Effector memory CD4-positive, alpha-beta T cell (primary cell): Measurements from ENCODE around the gene ACTA2.

Source experiments
- DNase-seq, 3 donors: peaks; one replicate each; pipeline ENCODE4 v3.0.0-alpha.2; 2020
- H3K27ac ChIP-seq: 2 replicates; pipeline ENCODE4 v1.7.0; 2013; ENCODE audit warnings: mild to moderate bottlenecking, low read length, moderate library complexity; ENCODE audit not compliant: insufficient read depth, poor library complexity, severe bottlenecking
- H3K27me3 ChIP-seq: replicated peaks from 2 replicates; pipeline ENCODE4 v1.7.0; 2013; ENCODE audit warnings: mild to moderate bottlenecking, low read length; ENCODE audit not compliant: insufficient read depth, control insufficient read depth, poor library complexity, severe bottlenecking
- H3K36me3 ChIP-seq: 2 replicates; pipeline ENCODE4 v1.7.0; 2013; ENCODE audit warnings: mild to moderate bottlenecking, low read length, moderate library complexity; ENCODE audit not compliant: control insufficient read depth, insufficient read depth
- H3K4me1 ChIP-seq: 2 replicates; pipeline ENCODE4 v1.7.0; 2013; ENCODE audit warnings: low read length, mild to moderate bottlenecking; ENCODE audit not compliant: control insufficient read depth, insufficient read depth, poor library complexity, severe bottlenecking
- H3K4me3 ChIP-seq: 2 replicates; pipeline ENCODE4 v1.7.0; 2013; ENCODE audit warnings: low read length, low read depth, mild to moderate bottlenecking; ENCODE audit not compliant: insufficient read depth, poor library complexity, severe bottlenecking
- H3K9me3 ChIP-seq: 2 replicates; pipeline ENCODE4 v1.7.0; 2013; ENCODE audit warnings: mild to moderate bottlenecking, low read length, moderate library complexity; ENCODE audit not compliant: control insufficient read depth

ACTA2 gene

GRCh38 chr10:88899886-88900285, 52.7 kb downstream of the ACTA2 start:
- H3K27ac ChIP-seq: no peak overlapping the region
- no peaks in the 10 kb centered on the region for H3K27me3 ChIP-seq
- H3K9me3 ChIP-seq: no peaks in the 10 kb centered on the region
- H3K4me1 ChIP-seq: peaks cover 8% of the 10 kb centered on the region
- peaks cover 25% of the 10 kb centered on the region for H3K36me3 ChIP-seq
- no peak overlapping the region for H3K4me3 ChIP-seq
- DNase-seq: no peak

- no peak overlapping the region for H3K4me3 ChIP-seq
- no peak for DNase-seq
- no peaks in the 10 kb centered on the region for H3K27me3 ChIP-seq
- peaks cover 18% of the 10 kb centered on the region for H3K36me3 ChIP-seq
- no peaks in the 10 kb centered on the region for H3K9me3 ChIP-seq
- no peak overlapping the region for H3K27ac ChIP-seq
- H3K4me1 ChIP-seq: peaks cover 8% of the 10 kb centered on the region
Observed at GRCh38 chr10:88898727-88899126, 53.8 kb downstream of the ACTA2 start.

DNA sequence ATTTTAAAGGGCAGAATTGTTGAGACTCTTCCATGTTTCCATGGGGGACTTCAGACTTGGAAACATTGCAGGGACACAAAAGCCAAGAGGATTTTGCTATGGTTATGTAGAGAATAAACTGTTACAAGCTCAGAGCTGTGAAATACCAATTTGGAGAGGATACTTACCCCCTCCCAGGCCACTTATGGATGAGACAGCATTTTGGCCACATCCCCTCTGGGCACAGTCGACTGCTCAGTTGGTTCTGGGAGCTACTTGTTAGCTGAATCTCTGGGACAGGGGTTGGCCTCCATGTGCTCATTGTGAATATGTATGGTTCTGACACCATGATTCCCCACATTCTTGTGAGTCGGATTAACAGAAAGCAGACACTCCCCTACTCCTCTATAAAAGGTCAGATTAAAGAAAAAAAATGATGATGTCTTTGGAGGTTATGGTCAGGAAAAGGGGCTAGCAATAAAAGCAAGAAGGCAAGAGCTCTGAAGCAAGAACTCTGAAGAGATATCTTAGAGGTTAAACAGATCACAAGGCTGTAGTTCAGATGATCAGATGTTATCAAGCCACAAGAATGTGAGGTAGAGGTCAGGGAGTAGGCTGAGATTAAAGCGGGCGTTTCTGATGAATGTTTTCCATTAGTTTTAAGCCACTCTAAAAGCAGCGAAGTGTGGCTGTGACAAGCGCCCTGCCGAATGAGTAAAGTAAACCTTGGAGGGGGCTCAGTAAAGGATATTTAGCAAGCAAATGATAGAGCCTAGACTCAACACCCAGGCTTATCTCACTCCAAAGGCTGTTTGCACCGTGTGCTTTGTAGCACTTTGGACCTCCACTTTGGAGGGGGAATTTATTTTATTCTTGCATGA, 55.3 kb downstream of the ACTA2 start:
- no peaks in the 10 kb centered on the region for H3K27me3 ChIP-seq
- no peaks in the 10 kb centered on the region for H3K9me3 ChIP-seq
- H3K36me3 ChIP-seq: peaks cover 4% of the 10 kb centered on the region
- H3K4me1 ChIP-seq: peaks cover 8% of the 10 kb centered on the region
- no peak overlapping the region for H3K27ac ChIP-seq
- DNase-seq: no peak
- no peak overlapping the region for H3K4me3 ChIP-seq

- no peak overlapping the region for H3K27ac ChIP-seq
- H3K4me1 ChIP-seq: peaks cover 8% of the 10 kb centered on the region
- H3K9me3 ChIP-seq: no peaks in the 10 kb centered on the region
- H3K36me3 ChIP-seq: no peaks in the 10 kb centered on the region
- H3K4me3 ChIP-seq: no peak overlapping the region
- DNase-seq: no peak
- no peaks in the 10 kb centered on the region for H3K27me3 ChIP-seq
Observed at GRCh38 chr10:88896372-88896993, 56.1 kb downstream of the ACTA2 start.

- no peak overlapping the region for H3K4me3 ChIP-seq
- no peak overlapping the region for H3K27ac ChIP-seq
- no peaks in the 10 kb centered on the region for H3K27me3 ChIP-seq
- DNase-seq: no peak
- no peaks in the 10 kb centered on the region for H3K36me3 ChIP-seq
- no peaks in the 10 kb centered on the region for H3K9me3 ChIP-seq
- peaks cover 8% of the 10 kb centered on the region for H3K4me1 ChIP-seq
Observed at GRCh38 chr10:88895250-88895649, 57.3 kb downstream of the ACTA2 start.

GRCh38 chr10:88893611-88894010, 59.0 kb downstream of the ACTA2 start:
- no peaks in the 10 kb centered on the region for H3K27me3 ChIP-seq
- no peaks in the 10 kb centered on the region for H3K9me3 ChIP-seq
- no peaks in the 10 kb centered on the region for H3K36me3 ChIP-seq
- H3K4me3 ChIP-seq: no peak overlapping the region
- DNase-seq: no peak
- no peak overlapping the region for H3K27ac ChIP-seq
- peaks cover 8% of the 10 kb centered on the region for H3K4me1 ChIP-seq

GRCh38 chr10:88892222-88892967, 60.2 kb downstream of the ACTA2 start:
- H3K4me1 ChIP-seq: peaks cover 8% of the 10 kb centered on the region
- DNase-seq: no peak

DNA sequence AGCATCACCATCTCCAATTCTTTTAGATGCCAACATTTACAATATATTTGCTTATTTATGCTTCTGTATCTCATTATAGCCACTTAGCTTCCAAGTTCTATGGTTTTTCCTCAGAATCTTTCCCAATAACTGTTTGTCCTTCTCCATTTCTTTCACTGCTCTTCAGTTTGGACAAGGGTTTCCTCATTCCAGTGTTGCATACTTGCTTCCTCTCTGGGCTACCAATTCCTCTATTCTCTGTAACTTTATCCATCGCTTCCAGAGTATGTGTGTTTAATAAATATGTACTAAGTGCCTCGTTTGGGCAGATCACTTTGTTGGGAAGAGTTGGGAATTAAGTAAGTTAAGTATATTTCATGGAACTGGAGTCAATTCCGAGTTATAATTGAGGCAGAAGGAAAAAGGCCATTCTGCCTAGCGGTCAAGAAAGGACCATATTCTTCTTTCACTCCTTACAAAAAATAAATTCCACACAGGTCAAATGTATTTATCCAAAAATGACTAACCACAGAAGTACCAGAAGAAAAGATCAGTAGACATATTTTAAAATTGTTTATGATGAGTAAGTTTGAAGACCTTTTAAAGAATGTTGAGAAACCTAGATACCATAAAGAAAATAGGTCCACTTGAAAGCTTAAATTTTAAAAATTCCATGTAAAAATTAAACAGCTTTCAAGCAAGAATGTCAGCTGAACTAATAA, 61.7 kb downstream of the ACTA2 start:
- Histone ChIP-seq H3K4me1 (no peaks in the 10 kb centered on the region), H3K9me3 (no peaks in the 10 kb centered on the region), H3K27me3 (no peaks in the 10 kb centered on the region), H3K4me3 (no peak overlapping the region), H3K27ac (no peak overlapping the region), H3K36me3 (no peaks in the 10 kb centered on the region)
- no peak for DNase-seq

More at GRCh38 chr10:88892222-88892967, 60.2 kb downstream of the ACTA2 start:
- no peak overlapping the region for H3K4me3 ChIP-seq
- H3K9me3 ChIP-seq: no peaks in the 10 kb centered on the region
- no peaks in the 10 kb centered on the region for H3K27me3 ChIP-seq
- no peak overlapping the region for H3K27ac ChIP-seq
- H3K36me3 ChIP-seq: no peaks in the 10 kb centered on the region

DNA sequence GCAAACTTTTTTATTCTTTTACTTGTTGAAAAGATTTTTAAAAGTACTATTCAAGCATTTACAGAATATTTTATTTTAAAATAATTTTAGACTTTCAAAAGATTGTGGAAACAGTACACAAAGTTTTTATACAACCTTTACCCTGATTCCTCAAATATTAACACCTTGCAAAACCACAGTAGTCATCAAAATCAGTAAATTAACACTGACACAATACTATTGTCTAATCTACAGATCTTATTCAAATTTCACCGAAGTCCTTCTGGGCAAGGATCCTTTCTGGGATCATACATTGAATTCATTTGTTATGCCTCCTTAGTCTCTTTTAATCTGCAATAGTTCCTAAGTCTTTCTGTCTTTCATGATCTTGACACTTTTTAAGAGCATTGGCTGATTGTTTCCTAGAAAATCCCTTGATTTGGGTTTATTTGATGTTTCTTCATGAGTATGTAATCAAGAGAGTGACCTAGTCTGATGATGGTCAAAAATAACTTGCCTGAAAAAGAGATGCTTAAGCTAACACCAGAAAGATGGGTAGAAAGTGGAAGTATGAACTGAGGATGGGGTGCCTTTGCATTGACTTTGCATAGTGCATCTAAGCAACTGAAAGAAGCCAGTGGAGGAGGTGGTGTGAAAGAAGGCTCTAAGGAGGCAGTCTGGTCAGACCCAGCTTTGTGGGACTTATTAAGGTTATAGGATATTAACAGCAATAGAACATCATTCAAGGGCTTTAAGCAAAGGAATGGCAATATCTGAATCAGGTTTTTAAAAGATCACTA, 62.8 kb downstream of the ACTA2 start:
- Histone ChIP-seq H3K4me1 (no peaks in the 10 kb centered on the region), H3K4me3 (no peak overlapping the region), H3K27me3 (no peaks in the 10 kb centered on the region), H3K9me3 (no peaks in the 10 kb centered on the region), H3K36me3 (no peaks in the 10 kb centered on the region), H3K27ac (no peak overlapping the region)
- DNase-seq: no peak
